GM12873 (cell line): ENCODE data around the gene KLHL21.
A peak's percentile ranks its signal among the peaks of the same experiment; 100 is the strongest.

Experiments
- TF ChIP-seq, protein P1 (sequence below): IDR thresholded peaks from 2 replicates; pipeline ENCODE4 v1.5.1; 2012; ENCODE audit warnings: low read depth, mild to moderate bottlenecking, moderate library complexity, low read length, control low read depth; ENCODE audit not compliant: insufficient read depth; ENCODE audit errors: missing control alignments

The KLHL21 gene, protein sequence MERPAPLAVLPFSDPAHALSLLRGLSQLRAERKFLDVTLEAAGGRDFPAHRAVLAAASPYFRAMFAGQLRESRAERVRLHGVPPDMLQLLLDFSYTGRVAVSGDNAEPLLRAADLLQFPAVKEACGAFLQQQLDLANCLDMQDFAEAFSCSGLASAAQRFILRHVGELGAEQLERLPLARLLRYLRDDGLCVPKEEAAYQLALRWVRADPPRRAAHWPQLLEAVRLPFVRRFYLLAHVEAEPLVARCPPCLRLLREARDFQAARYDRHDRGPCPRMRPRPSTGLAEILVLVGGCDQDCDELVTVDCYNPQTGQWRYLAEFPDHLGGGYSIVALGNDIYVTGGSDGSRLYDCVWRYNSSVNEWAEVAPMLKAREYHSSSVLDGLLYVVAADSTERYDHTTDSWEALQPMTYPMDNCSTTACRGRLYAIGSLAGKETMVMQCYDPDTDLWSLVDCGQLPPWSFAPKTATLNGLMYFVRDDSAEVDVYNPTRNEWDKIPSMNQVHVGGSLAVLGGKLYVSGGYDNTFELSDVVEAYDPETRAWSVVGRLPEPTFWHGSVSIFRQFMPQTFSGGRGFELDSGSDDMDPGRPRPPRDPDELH

DNA sequence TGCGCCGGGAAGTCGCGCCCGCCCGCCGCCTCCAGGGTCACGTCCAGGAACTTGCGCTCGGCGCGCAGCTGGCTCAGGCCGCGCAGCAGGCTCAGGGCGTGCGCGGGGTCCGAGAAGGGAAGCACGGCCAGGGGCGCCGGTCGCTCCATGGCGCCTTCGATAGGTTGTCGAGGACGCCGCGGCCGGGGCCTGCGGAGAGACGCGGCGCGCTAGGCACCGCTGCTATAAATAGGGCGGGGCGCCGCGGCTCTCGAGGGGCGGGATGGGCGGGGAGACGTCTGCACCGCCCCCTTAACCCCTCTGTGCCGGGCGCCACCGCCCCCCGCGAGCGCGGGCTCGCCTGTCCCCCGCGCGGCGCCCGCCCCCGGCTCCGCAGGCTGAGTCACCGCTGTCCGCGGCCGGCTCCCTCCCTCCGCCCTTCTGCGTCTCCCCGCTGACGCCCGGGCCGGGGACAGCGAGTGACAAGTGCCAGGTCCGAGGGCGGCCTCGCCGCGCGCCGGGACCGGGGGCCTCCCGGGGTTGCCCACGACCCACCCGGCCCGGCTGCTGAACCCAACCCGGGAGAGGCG lies at the start of gene KLHL21:
Gene KLHL21, minus strand, starts transcription at position 201 of the 569 bp plus-strand sequence. Its CDS starts 52 bp downstream, at position 149.
- TF ChIP-seq, protein P1, sequence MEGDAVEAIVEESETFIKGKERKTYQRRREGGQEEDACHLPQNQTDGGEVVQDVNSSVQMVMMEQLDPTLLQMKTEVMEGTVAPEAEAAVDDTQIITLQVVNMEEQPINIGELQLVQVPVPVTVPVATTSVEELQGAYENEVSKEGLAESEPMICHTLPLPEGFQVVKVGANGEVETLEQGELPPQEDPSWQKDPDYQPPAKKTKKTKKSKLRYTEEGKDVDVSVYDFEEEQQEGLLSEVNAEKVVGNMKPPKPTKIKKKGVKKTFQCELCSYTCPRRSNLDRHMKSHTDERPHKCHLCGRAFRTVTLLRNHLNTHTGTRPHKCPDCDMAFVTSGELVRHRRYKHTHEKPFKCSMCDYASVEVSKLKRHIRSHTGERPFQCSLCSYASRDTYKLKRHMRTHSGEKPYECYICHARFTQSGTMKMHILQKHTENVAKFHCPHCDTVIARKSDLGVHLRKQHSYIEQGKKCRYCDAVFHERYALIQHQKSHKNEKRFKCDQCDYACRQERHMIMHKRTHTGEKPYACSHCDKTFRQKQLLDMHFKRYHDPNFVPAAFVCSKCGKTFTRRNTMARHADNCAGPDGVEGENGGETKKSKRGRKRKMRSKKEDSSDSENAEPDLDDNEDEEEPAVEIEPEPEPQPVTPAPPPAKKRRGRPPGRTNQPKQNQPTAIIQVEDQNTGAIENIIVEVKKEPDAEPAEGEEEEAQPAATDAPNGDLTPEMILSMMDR = no peak

DNA sequence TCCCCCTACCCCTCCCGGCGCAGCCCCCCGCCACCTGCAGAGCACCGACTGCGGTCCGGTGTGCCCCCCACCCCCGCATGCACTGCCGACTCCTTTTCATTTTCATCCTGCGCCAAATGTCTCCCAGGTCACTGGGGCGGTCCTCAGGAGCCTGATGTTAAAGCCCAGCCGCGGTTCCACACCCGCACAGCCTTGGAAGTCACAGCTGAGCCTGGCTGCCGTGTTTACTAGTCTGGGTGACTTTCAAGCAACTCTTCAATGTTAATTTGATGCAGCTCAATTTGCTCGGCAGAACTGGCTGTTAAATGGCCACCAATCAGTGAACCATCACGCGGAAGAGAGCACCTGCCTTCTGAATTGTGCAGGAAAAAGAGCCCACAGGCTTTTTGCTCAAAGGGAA lies 49.2 kb upstream of the KLHL21 start:
- TF ChIP-seq, protein P1 = no peak

DNA sequence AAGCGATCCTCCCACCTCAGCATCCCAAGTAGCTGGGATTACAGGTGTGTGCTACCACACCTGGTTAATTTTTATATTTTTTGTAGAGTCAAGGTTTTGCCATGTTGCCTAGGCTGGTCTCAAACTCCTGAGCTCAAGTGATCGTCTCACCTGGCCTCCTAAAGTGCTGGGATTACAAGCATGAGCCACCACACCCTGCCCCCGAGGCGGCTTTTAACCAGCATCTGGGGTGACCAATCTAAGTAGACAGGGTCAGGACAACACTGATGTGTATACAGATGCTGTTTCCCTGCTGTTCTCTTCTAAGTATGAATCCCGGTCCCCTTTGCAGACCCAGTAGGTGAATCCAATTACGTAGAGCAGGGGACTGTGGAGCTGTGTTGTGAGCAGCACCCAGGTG lies 45.9 kb upstream of the KLHL21 start:
- TF ChIP-seq, protein P1 = no peak

DNA sequence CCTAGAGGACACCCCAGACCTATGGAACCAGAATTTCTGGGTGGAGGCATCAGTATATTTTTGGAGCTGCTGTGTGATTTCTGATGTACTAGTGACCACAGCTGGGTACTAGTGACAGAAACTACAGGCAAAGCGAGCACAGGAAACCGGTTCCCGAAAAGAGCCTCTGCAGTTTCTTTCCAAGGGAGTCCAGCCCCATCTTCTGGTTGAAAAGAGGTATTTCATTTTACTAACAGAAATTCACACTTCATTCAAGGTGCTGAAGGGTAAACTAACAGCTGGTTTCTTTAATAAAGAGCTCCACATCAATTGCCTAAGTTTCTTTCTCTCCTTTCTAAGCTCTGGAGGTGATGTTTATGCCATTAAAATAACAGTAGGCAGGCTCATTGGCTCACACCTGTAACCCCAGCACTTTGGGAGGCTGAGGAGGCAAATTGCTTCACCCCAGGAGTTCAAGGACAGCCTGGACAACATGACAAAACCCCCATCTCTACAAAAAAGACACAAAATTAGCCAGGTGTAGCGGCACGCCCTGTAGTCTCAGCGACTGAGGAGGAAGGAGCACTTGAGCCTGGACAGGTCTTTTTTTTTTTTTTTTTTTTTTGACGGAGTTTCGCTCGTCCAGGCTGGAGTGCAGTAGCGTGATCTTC lies 44.0 kb upstream of the KLHL21 start:
- TF ChIP-seq, protein P1 = peak; percentile 58

DNA sequence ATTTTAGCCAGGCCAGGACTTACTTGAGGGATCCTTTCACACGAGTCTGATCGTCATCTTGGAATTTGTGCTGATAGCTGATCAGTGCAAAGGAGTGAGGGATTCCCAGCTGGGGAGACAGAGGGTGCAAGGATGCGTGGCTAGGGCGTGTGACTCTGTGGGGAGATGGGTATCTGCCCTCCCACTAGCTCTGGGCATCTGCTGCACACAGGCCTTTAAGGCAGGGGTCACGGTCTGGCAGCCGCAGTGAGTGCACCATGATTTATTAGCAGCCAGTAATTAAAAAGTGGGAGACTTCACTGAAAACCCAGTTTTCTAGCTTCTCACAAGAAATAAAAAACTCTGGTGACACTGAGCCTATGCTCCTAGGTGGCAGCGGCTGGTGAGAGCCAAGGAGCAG lies 42.3 kb upstream of the KLHL21 start:
- TF ChIP-seq, protein P1 = no peak

DNA sequence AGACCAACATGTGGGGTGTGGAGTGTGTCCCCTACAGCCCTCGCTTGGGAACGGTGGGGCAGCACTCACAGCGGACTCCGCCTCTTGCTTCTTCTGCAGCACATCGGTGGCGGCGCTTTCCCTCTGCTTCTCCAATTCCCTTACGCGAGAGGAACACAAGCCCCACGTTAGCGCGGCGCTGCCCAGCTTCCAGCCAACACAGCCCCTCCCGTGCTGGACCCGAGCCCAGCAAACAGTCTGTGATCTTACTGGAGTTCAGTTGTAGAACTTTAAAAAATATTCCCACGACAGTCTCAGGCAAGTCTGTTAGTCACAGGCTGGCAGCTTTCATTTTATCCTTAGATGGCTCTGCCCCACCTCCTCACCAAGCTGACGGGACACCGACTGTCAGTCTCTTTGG lies 35.6 kb upstream of the KLHL21 start:
- TF ChIP-seq, protein P1 = no peak

DNA sequence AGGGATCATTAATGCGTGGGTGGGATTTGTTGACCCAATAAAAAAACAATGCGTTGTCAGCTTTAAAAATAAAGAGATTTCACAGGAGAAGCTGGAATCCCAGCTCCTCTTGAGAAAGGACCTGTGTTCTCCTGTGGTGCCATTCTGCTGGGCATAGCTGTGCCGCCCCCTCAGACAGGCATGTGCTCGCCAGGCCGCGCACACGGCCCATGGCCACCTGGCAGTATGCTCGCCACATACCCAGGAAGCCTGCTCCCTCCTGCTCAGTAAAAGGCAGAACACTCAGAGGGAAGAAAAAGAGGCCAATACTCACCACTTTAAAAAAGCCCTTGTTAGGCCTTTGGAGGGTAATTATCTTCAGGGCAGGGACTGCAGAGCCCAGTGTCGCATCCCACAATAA lies 35.1 kb upstream of the KLHL21 start:
- TF ChIP-seq, protein P1 = no peak
